GM18505 (cell line): ENCODE data around the gene CSF1R.

Source experiments
- ATAC-seq: cut with Tn5 transposase; IDR thresholded peaks from one replicate; pipeline ENCODE4 v1.9.1; 2021; ENCODE audit not compliant: unreplicated experiment
- POLR2A ChIP-seq: IDR thresholded peaks from 4 replicates; pipeline ENCODE4 v1.6.1; 2011; ENCODE audit warnings: borderline replicate concordance; ENCODE audit not compliant: insufficient read depth, insufficient read length; ENCODE audit errors: extremely low read depth

Gene CSF1R

GRCh38 chr5:150068071-150068470 lies 18.3 kb downstream of the CSF1R start:
- no peak for ATAC-seq

GRCh38 chr5:150067405-150067960 lies 18.9 kb downstream of the CSF1R start:
- ATAC-seq: no peak
- no peak for TF ChIP-seq POLR2A

More at GRCh38 chr5:150068071-150068470, 18.3 kb downstream of the CSF1R start:
- TF ChIP-seq POLR2A: no peak

DNA sequence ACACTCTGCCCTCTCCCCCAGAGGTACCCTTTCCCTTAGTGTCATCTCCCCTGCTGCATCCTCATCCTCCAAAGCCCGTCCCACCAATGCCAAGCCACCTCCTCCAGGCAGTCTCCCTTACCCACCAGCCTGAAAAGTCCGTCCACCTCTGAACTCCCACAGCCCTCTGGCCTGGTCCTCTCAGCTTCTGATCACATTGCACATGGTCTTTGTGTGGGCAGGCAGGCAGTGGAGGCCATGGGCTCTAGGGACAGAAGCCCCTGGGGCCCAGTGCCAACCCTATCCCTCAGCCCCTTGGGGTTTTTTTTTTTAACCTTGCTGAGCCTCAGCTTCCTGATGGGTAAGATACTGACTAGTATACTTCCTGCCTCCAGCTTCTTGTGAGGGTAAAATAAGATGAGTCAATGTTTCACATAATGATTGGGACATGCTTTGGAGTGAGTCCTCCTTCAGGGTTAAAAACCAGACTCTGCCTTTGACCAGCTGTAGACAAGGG lies 19.4 kb downstream of the CSF1R start:
- TF ChIP-seq POLR2A: no peak
- no peak for ATAC-seq

DNA sequence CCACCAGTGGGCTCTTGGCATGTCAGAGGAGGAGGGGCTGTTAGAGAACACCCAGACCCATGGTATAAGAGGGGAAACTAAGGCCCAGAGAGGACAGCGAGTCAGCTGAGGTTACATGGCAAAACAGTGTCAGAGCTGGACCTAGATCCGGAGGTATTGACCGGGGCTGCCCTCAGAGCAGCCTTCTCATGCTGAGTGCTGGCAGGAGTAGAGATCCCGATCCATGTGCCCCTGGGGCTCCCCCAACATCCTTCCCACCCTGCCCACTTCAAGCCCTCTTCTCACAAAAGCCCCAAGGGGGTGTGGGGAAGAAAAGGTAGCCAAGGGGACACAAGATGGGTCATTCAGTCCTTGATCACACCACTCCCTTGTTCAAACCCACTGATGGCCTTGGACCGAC lies 19.9 kb downstream of the CSF1R start:
- no peak for ATAC-seq
- TF ChIP-seq POLR2A: no peak

DNA sequence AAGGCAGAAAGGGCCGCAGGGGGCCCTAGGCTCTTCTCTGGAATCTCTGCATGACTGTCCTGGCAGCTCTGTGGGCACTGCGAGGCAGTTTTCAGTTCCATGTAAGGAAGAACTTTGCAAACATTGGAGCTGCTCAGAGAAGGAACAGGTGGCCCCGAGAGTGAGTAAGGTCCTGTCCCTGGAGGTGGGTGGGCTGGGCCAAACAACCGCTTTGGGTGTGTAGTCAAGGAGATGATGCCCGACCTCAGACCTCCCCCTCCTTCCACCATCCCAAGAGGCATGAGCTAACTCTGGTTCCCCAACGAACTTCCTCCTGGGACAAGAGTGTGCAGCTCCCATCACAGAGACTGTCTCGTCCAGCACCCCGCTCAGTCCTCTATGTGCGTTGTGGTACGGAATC lies 20.5 kb downstream of the CSF1R start:
- ATAC-seq: no peak
- TF ChIP-seq POLR2A: no peak

DNA sequence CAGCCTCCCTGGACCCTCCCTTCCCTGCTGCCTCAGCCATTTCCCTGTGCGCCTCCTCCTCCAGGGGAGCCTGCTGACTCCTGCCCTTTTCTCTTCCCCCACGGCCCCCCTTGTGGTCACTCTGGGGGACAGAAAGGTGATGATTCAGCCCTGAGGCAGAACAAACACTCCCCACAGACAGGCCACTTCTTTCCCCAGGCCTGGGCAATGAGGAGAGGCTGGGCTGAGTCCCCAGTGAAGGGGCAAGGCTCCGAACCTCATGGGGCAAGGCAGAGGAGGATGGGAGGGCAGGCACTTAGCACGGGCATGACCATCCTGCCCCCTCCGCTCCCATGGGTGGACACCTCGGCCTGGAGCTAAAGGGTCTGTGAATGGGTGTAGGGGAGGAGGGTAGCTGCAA lies 21.0 kb downstream of the CSF1R start:
- ATAC-seq: no peak
- TF ChIP-seq POLR2A: no peak

DNA sequence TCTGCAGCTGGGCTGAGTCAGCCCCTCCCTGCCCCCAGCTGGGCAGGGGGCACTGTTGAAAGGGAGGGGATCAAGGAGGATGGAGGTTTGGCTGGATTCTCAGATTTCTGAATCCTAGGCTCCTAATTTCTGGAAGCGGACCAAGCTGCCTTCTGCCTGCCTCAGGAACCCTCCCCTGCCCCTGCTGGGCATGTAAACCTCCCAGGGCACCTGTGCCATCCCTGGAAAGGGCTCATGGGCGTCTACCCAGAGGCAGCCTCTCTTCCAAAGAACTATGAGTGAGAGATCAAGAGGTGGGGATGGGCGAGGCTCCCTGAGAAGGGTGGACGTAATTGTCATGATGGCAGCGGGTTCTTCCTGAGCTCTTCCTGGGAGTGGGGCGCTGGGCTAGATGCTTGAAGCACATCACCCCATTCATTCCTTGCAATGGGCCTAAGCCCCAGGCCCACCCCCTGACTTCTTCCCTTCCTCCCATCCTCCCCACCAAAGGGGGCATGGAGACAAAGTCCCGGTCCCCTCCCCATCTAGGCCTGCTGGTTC lies 21.6 kb downstream of the CSF1R start:
- no peak for TF ChIP-seq POLR2A

GRCh38 chr5:150063638-150064037 lies 22.7 kb downstream of the CSF1R start:
- ATAC-seq: no peak
- TF ChIP-seq POLR2A: no peak

More for the DNA sequence above, 21.6 kb downstream of the CSF1R start:
- ATAC-seq: no peak

GRCh38 chr5:150062216-150062922 lies 24.0 kb downstream of the CSF1R start:
- ATAC-seq: no peak
- TF ChIP-seq POLR2A: no peak

GRCh38 chr5:150061538-150061995 lies 24.8 kb downstream of the CSF1R start:
- ATAC-seq: no peak
- no peak for TF ChIP-seq POLR2A

GRCh38 chr5:150060471-150060870 lies 25.9 kb downstream of the CSF1R start:
- ATAC-seq: no peak

GRCh38 chr5:150059623-150060022 lies 26.7 kb downstream of the CSF1R start:
- no peak for ATAC-seq
- no peak for TF ChIP-seq POLR2A

More at GRCh38 chr5:150060471-150060870, 25.9 kb downstream of the CSF1R start:
- TF ChIP-seq POLR2A: no peak

DNA sequence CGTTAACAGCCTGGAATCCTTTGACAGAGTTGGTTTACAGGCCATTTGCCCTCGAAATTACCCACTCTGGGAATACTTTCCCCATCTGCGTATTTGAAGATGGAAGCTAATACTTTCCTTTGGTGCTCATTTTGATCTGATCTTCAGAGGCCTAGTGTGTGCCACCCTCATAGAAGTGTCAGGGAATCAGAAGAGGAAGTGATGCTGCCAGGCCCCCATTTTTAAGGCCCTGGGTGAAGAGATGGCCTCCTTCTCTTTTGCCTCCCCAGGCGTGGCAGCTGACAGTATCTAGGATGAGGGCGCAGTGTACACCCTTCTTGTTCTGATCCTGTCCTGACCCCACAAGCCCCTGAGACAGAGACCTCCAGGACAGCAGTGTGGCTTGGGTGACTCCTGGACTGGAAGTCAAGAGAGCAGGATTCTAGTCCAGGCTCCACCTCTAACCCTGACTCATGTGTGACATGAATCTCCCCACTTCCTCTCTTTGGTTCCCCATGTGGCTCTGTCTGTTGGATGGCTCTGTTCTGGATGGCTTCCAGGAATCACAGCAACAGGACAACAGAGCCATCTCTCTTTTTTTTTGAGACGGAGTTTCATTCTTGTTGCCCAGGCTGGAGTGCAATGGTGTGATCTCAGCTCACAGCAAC lies 27.8 kb downstream of the CSF1R start:
- no peak for ATAC-seq
- no peak for TF ChIP-seq POLR2A
